HCT116 (cell line): ENCODE measurements around the gene MSI2. TPM values are rescaled to one million over a fixed set of nuclear protein-coding genes. Genes with fewer than 3 reads are reported as not detected.

Experiments
- ATAC-seq: fragments of 200-7000 bp; cut with Tn5 transposase; 2 replicates; pipeline ENCODE4 v1.9.1; 2020; ENCODE audit warnings: mild to moderate bottlenecking, moderate library complexity
- BruUV-seq: library from RNA; stranded (reverse); fragments of 400-500 nt; replicated peaks from 2 replicates; lab custom pipeline; 2021; lab: Mats Ljungman, UMichigan
- CTCF ChIA-PET: fragments of 300-600 bp; sonication (Branson Sonifier 250); formaldehyde crosslinking; loops from one replicate; lab custom pipeline; 2021; ENCODE audit warnings: antibody characterized with exemption; lab: Charles Lee
- POLR2A ChIA-PET: fragments of 300-600, 350-600 bp; sonication (Branson Sonifier 250); formaldehyde crosslinking; loops from one replicate; lab custom pipeline; 2021; ENCODE audit warnings: antibody characterized with exemption; lab: Charles Lee
- RAD21 ChIA-PET, 2 experiments: fragments of 300-600 bp; sonication (Branson Sonifier 250); formaldehyde crosslinking; loops; one replicate each; lab custom pipeline; 2023; ENCODE audit warnings: low total read pairs in 2 of 2; ENCODE audit not compliant: uncharacterized antibody in 2 of 2, unreplicated experiment in 2 of 2, low non-redundant PET in 1 of 2; lab: Charles Lee
- DNase-seq: peaks from one replicate; pipeline ENCODE4 v3.0.0-alpha.2; 2010; ENCODE audit warnings: low read depth, low spot score
- H2AFZ ChIP-seq: fragments of 200-600 bp; shearing (Covaris generic), sonication (generic); 2 replicates; pipeline ENCODE4 v1.6.1; 2017; ENCODE audit warnings: low read depth, mixed run types, mixed read lengths, antibody characterized with exemption, low read length; ENCODE audit not compliant: poor library complexity, severe bottlenecking
- H3K27ac ChIP-seq: 2 replicates; pipeline ENCODE4 v1.5.1; 2012; ENCODE audit warnings: low read depth, low read length
- H3K27me3 ChIP-seq: fragments of 200-600 bp; sonication (generic); 2 replicates; pipeline ENCODE4 v1.6.1; 2016; ENCODE audit warnings: mixed run types, low read length, mixed read lengths; ENCODE audit not compliant: insufficient read depth
- H3K36me3 ChIP-seq, 2 experiments: fragments of 200-500 bp in 1 of 2; fragments of 200-600 bp in 1 of 2; sonication (Bioruptor generic) in 1 of 2; sonication (generic) in 1 of 2; 2 replicates each; pipeline versions ENCODE4 v1.5.1 to v1.6.1; 2014 to 2016; ENCODE audit warnings: low read length in 2 of 2, inconsistent platforms in 1 of 2, mixed read lengths in 1 of 2, mixed run types in 1 of 2; ENCODE audit not compliant: insufficient read depth in 2 of 2, control insufficient read depth in 1 of 2
- H3K4me1 ChIP-seq, 2 experiments: fragments of 200-600 bp in 1 of 2; sonication (generic) in 1 of 2; 2 replicates each; pipeline versions ENCODE4 v1.5.1 to v1.6.1; 2012 to 2017; ENCODE audit warnings: low read length in 2 of 2, inconsistent platforms in 1 of 2, mild to moderate bottlenecking in 1 of 2, mixed read lengths in 1 of 2, mixed run types in 1 of 2, moderate library complexity in 1 of 2; ENCODE audit not compliant: insufficient read depth in 2 of 2, control insufficient read depth in 1 of 2
- H3K4me2 ChIP-seq: fragments of 200-600 bp; sonication (generic); 2 replicates; pipeline ENCODE4 v1.6.1; 2017; ENCODE audit warnings: mixed run types, low read length, mixed read lengths
- H3K4me3 ChIP-seq, 2 experiments: fragments of 200-600 bp in 1 of 2; sonication (generic) in 1 of 2; replicated peaks in 1 of 2; 2 replicates each; pipeline ENCODE4 v1.5.1; 2011 to 2016; ENCODE audit warnings: low read length in 2 of 2, control low read depth in 1 of 2, low read depth in 1 of 2, mild to moderate bottlenecking in 1 of 2, mixed read lengths in 1 of 2, mixed run types in 1 of 2
- H3K79me2 ChIP-seq: fragments of 200-600 bp; sonication (generic); 2 replicates; pipeline ENCODE4 v1.6.1; 2017; ENCODE audit warnings: mild to moderate bottlenecking, mixed run types, low read length, moderate library complexity, mixed read lengths; ENCODE audit not compliant: insufficient read depth
- H3K9ac ChIP-seq: fragments of 200-600 bp; sonication (generic); 2 replicates; pipeline ENCODE4 v1.6.1; 2016; ENCODE audit warnings: low read length, mixed read lengths
- H3K9me2 ChIP-seq: fragments of 200-600 bp; sonication (generic), shearing (Covaris generic); 2 replicates; pipeline ENCODE4 v1.6.1; 2017; ENCODE audit warnings: mixed run types, mild to moderate bottlenecking, moderate library complexity; ENCODE audit not compliant: insufficient read depth
- H3K9me3 ChIP-seq, 2 experiments: fragments of 200-500 bp in 1 of 2; fragments of 200-600 bp in 1 of 2; sonication (Bioruptor generic) in 1 of 2; sonication (generic) in 1 of 2; 2 replicates each; pipeline ENCODE4 v1.6.1; 2014 to 2017; ENCODE audit warnings: low read length in 2 of 2, mixed read lengths in 2 of 2, inconsistent platforms in 1 of 2, low read depth in 1 of 2, mild to moderate bottlenecking in 1 of 2, mixed run types in 1 of 2, moderate library complexity in 1 of 2; ENCODE audit not compliant: control insufficient read depth in 1 of 2, insufficient read depth in 1 of 2
- H4K20me1 ChIP-seq: fragments of 200-600 bp; sonication (generic), shearing (Covaris generic); 2 replicates; pipeline ENCODE4 v1.6.1; 2017; ENCODE audit warnings: mixed run types, mild to moderate bottlenecking, moderate library complexity; ENCODE audit not compliant: insufficient read depth
- CEBPB ChIP-seq: IDR thresholded peaks from 2 replicates; pipeline ENCODE4 v1.6.1; 2012; ENCODE audit warnings: low read depth
- ELF1 ChIP-seq: IDR thresholded peaks from 2 replicates; pipeline ENCODE4 v1.6.1; 2012; ENCODE audit warnings: low read depth, borderline replicate concordance
- EZH2phosphoT487 ChIP-seq: fragments of 200-600 bp; IDR thresholded peaks from 2 replicates; pipeline ENCODE4 v1.6.1; 2018; ENCODE audit warnings: antibody characterized with exemption, borderline replicate concordance
- FOSL1 ChIP-seq: IDR thresholded peaks from 2 replicates; pipeline ENCODE4 v1.6.1; 2012; ENCODE audit warnings: low read depth
- RAD21 ChIP-seq: IDR thresholded peaks from 2 replicates; pipeline ENCODE4 v1.6.1; 2012; ENCODE audit warnings: low read depth, mild to moderate bottlenecking
- REST ChIP-seq: IDR thresholded peaks from 2 replicates; pipeline ENCODE4 v1.6.1; 2012; ENCODE audit warnings: low read depth
- SIN3A ChIP-seq: IDR thresholded peaks from 2 replicates; pipeline ENCODE4 v1.6.1; 2012; ENCODE audit warnings: low read depth
- SP1 ChIP-seq: IDR thresholded peaks from 2 replicates; pipeline ENCODE4 v1.6.1; 2012; ENCODE audit warnings: low read depth
- SRF ChIP-seq: IDR thresholded peaks from 2 replicates; pipeline ENCODE4 v1.6.1; 2012; ENCODE audit warnings: low read depth
- TCF7L2 ChIP-seq: IDR thresholded peaks from 2 replicates; pipeline ENCODE4 v1.7.0; 2011; ENCODE audit warnings: borderline replicate concordance, inconsistent platforms; ENCODE audit not compliant: insufficient read depth, insufficient read length; ENCODE audit errors: extremely low read depth
- ZNF274 ChIP-seq: fragments of 200-500 bp; sonication (Bioruptor generic); IDR thresholded peaks from 2 replicates; pipeline ENCODE4 v1.6.1; 2014; ENCODE audit warnings: mild to moderate bottlenecking, low read depth, low read length, inconsistent platforms
- intact Hi-C: fragments of 100-400 bp; cut with micrococcal nuclease; formaldehyde crosslinking; loops from 2 replicates; pipeline ENCODE4 v1.10.0; 2022
- total RNA-seq: library from RNA; stranded (reverse); gene quantifications from one replicate; pipeline ENCODE4 v1.2.1, GENCODE V29; 2021; ENCODE audit not compliant: unreplicated experiment
- TF ChIP-seq, protein P1 (sequence below): IDR thresholded peaks from 2 replicates; pipeline ENCODE4 v1.6.1; 2012

Gene MSI2
- total RNA-seq, 1 experiment from 2014 or later = 137 TPM

DNA sequence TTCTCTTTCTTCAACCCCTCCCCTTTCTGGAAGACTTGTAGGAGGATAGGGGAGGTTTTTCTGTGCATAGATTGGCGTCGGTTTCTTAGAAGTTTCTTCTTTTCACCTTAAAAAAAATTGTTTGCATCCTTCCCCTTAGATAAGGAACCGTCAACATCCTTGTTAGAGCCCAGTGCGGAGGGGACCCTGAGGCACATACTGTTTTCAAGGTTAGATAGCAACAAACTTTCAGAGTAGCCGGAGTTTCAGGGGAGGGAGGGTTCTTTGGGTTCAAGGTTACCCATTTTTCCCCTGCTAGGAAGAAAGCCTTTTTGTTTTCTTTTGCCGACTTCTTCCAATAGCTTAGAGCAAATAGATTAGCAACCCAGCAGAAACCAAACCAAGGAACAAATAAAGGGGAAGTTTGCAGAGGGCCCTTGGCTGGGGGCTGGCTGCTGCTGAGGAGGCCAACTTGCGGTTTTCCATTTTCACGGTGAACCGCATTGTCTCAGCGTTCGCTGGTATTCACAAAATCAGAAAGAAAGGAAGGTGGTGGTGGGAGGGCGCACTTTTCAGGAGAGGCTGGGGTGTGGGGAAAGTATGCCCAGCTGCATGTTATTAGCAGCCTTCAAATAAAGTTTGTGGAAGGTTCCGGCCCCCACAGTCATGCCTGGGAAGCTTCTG lies 28.8 kb downstream of the MSI2 start (continued):
- TF ChIP-seq ZNF274 = no peak
- TF ChIP-seq RAD21 = no peak
- no peak for TF ChIP-seq SP1
- TF ChIP-seq, protein P1, sequence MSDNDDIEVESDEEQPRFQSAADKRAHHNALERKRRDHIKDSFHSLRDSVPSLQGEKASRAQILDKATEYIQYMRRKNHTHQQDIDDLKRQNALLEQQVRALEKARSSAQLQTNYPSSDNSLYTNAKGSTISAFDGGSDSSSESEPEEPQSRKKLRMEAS = no peak
- TF ChIP-seq SIN3A = no peak
- TF ChIP-seq, all 23 proteins: peak for 0

DNA sequence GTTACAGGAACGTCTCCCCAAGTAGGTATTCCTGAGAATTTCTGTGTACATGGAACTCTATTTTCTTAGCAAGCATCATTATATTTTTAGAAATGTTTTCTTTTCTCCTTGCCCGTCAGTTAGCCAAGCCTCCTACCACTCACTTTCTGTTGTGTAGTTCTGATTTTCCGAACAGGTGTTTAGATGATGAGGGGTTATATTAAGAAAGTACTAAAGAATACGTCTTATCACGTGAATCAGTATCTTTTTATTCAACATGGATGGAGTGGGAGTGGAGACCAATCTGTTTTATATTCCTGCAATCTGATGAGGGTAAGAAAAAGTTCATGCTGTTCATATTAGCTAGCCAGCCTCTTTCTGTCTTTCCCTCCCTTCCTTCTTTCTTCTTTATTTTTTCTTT lies 29.4 kb downstream of the MSI2 start:
- TF ChIP-seq TCF7L2 (no peak), RAD21 (no peak), SRF (no peak), EZH2phosphoT487 (no peak), SP1 (no peak), REST (no peak), FOSL1 (no peak), ZNF274 (no peak), ELF1 (no peak), SIN3A (no peak), CEBPB (no peak)
- TF ChIP-seq, protein P1 = no peak
- intact Hi-C loops = no loop called here
- Histone ChIP-seq H3K36me3 (peaks cover 0 to 3% of the 10 kb centered on the region in 2 experiments; a peak in 2 of 4 replicates), H3K27ac (no peak overlapping the region), H3K9ac (no peak overlapping the region), H3K4me3 (no peak overlapping the region), H3K4me2 (no peak overlapping the region), H4K20me1 (no peaks in the 10 kb centered on the region), H3K4me1 (no peaks in the 10 kb centered on the region), H3K9me2 (no peaks in the 10 kb centered on the region), H3K79me2 (peaks cover 27% of the 10 kb centered on the region; the same call in 1 of the 2 replicates), H3K27me3 (no peaks in the 10 kb centered on the region), H3K9me3 (no peaks in the 10 kb centered on the region), H2AFZ (no peak overlapping the region)
- no peak for ATAC-seq
- no TSS peak for BruUV-seq
- no peak for DNase-seq
- RAD21 ChIA-PET = no interaction called here
- CTCF ChIA-PET = no interaction called here
- POLR2A ChIA-PET = interaction anchor here (1.4 kb wide), 1 partner anchor 10 kb away, joined by 3 read pairs; no protein-coding TSS in a partner anchor
